Activated CD8-positive, alpha-beta T cell treated with anti-CD3 and anti-CD28 coated beads for 36 hours (primary cell): ENCODE measurements around the gene KCNQ5. TPM values are rescaled to one million over a fixed set of nuclear protein-coding genes. Genes with fewer than 3 reads are reported as not detected.
A peak's percentile ranks its signal among the peaks of the same experiment; 100 is the strongest.

Experiments used
- ATAC-seq: fragments of 200-7000 bp; cut with Tn5 transposase; one replicate; pipeline ENCODE4 v1.10.0; 2021; ENCODE audit warnings: mild to moderate bottlenecking, moderate library complexity
- CTCF ChIA-PET: fragments of 350-600 bp; sonication (Branson Sonifier 250); formaldehyde crosslinking; loops from one replicate; lab custom pipeline; 2021; ENCODE audit warnings: antibody characterized with exemption; lab: Charles Lee
- POLR2A ChIA-PET: fragments of 350-600 bp; sonication (Branson Sonifier 250); formaldehyde crosslinking; loops from one replicate; lab custom pipeline; 2021; ENCODE audit warnings: antibody characterized with exemption; lab: Charles Lee
- DNase-seq: peaks from one replicate; pipeline ENCODE4 v3.0.0-alpha.2; 2020
- H3K27ac Mint-ChIP-seq: one replicate; pipeline ENCODE4 v1.8.0; 2021; ENCODE audit warnings: mild to moderate bottlenecking, mixed read lengths
- H3K27me3 Mint-ChIP-seq: one replicate; pipeline ENCODE4 v1.8.0; 2021; ENCODE audit warnings: mixed read lengths
- H3K36me3 Mint-ChIP-seq: one replicate; pipeline ENCODE4 v1.8.0; 2021; ENCODE audit warnings: low read depth, mixed read lengths
- H3K4me1 Mint-ChIP-seq: one replicate; pipeline ENCODE4 v1.8.0; 2021; ENCODE audit warnings: low read depth, mixed read lengths
- H3K4me3 Mint-ChIP-seq: one replicate; pipeline ENCODE4 v1.8.0; 2021; ENCODE audit warnings: mild to moderate bottlenecking, moderate library complexity, mixed read lengths
- H3K9me3 Mint-ChIP-seq: one replicate; pipeline ENCODE4 v1.8.0; 2021; ENCODE audit warnings: mixed read lengths
- intact Hi-C: fragments of 100-400 bp; cut with micrococcal nuclease; formaldehyde crosslinking; loops from one replicate; pipeline ENCODE4 v1.10.0; 2022
- total RNA-seq, 2 experiments: library from RNA; stranded (reverse); gene quantifications; one replicate each; pipeline ENCODE4 v1.2.3, GENCODE V29; 2021
- TF ChIP-seq, protein P1 (sequence below): fragments of 200-600 bp; IDR thresholded peaks from one replicate; pipeline ENCODE4 v1.8.0; 2022; ENCODE audit warnings: antibody characterized with exemption, mild to moderate bottlenecking

The KCNQ5 gene
- total RNA-seq, 2 experiments from 2014 or later = 14.6 to 14.9 TPM

DNA sequence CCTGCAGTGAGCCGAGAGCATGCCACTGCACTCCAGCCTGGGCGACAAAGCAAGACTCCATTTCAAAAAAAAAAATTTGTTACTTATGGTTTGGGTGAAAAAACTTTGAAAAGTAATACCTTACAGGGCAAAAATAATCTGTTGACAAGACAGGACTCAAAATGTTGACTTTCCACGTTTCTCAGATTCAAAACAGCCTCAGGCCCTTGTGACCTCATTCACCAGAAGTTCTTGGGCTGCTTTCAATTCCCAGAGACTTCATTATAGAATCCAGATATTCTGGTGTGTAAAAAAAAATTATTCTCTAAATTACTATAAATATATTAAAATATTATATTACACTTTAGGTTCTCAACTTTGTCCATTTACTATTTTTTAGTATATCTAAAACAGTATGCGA lies 116.2 kb downstream of the KCNQ5 start:
- Mint-ChIP-seq H3K4me3 (no peak overlapping the region), H3K36me3 (peaks cover 16% of the 10 kb centered on the region), H3K27ac (no peak overlapping the region), H3K9me3 (no peaks in the 10 kb centered on the region), H3K27me3 (no peaks in the 10 kb centered on the region), H3K4me1 (peaks cover 38% of the 10 kb centered on the region)
- POLR2A ChIA-PET = no interaction called here
- ATAC-seq (no peak), DNase-seq (no peak)
- TF ChIP-seq, protein P1, sequence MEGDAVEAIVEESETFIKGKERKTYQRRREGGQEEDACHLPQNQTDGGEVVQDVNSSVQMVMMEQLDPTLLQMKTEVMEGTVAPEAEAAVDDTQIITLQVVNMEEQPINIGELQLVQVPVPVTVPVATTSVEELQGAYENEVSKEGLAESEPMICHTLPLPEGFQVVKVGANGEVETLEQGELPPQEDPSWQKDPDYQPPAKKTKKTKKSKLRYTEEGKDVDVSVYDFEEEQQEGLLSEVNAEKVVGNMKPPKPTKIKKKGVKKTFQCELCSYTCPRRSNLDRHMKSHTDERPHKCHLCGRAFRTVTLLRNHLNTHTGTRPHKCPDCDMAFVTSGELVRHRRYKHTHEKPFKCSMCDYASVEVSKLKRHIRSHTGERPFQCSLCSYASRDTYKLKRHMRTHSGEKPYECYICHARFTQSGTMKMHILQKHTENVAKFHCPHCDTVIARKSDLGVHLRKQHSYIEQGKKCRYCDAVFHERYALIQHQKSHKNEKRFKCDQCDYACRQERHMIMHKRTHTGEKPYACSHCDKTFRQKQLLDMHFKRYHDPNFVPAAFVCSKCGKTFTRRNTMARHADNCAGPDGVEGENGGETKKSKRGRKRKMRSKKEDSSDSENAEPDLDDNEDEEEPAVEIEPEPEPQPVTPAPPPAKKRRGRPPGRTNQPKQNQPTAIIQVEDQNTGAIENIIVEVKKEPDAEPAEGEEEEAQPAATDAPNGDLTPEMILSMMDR = no peak
- intact Hi-C loops = no loop called here
- CTCF ChIA-PET = no interaction called here

DNA sequence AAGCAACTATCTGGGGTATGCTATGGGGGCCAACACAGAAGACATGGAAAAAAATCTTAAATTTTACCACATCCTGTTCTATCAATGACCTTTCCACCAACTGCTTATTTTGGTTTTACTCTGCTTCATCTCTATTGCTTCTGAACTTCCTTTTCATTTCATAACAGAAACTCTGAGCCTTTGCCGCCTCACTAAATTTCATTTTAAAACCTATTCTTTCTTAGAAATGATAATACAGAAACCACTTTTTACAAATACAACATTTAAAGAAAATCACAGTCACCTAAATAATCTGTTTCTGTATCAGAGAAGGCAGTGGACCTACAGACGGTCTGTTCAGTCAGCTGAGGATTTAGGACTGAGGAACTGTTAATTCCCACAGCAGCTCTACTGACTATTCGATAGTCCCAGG lies 117.5 kb downstream of the KCNQ5 start:
- TF ChIP-seq, protein P1 = no peak
- no peak overlapping the region for H3K4me3 Mint-ChIP-seq
- ATAC-seq = peak; percentile 79
- intact Hi-C loops = no loop called here
- peaks cover 38% of the 10 kb centered on the region for H3K4me1 Mint-ChIP-seq
- DNase-seq = peak; percentile 10
- no peaks in the 10 kb centered on the region for H3K27me3 Mint-ChIP-seq
- ChIA-PET POLR2A (no interaction called here), CTCF (interaction anchor here (1.0 kb wide), 1 partner anchor 118 kb away, joined by 4 read pairs; no protein-coding TSS in a partner anchor)
- H3K9me3 Mint-ChIP-seq = no peaks in the 10 kb centered on the region
- H3K36me3 Mint-ChIP-seq = peaks cover 16% of the 10 kb centered on the region
- peak overlapping the region; percentile 59 for H3K27ac Mint-ChIP-seq

DNA sequence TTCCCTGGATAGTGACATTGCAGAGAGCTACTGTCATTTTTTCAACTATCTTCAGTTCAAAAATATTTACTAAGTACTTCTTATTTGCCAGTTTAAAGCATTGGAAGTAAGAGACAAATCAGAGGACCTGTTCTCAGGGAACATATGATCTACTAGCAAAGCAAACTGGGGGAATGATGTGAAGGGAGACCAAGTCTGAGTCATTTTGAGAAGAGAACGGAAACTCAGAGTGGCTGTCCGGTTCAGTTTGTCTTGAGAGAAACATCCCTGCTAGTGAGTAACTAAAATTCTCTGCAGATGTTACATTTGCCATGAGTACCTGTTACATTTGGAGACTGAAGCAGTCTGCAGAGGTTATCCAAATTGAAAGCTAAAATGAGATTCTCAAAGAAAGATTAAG lies 118.3 kb downstream of the KCNQ5 start:
- Mint-ChIP-seq H3K4me3 (no peak overlapping the region), H3K27me3 (no peaks in the 10 kb centered on the region), H3K9me3 (no peaks in the 10 kb centered on the region), H3K27ac (peak overlapping the region; percentile 58), H3K36me3 (peaks cover 17% of the 10 kb centered on the region), H3K4me1 (peaks cover 38% of the 10 kb centered on the region)
- ChIA-PET POLR2A (interaction anchor here (1.4 kb wide), 1 partner anchor 117 kb away, joined by 3 read pairs; no protein-coding TSS in a partner anchor), CTCF (interaction anchor here (1.0 to 1.1 kb wide), 2 partner anchors 46 to 119 kb away, joined by 3 to 4 read pairs; no protein-coding TSS in a partner anchor)
- DNase-seq (peak; percentile 33), ATAC-seq (peak; percentile 43)
- intact Hi-C loops = loop anchor here (5.0 kb wide), 1 partner anchor 118 kb away; the partner anchor contains the start of gene KCNQ5
- TF ChIP-seq, protein P1 = no peak

DNA sequence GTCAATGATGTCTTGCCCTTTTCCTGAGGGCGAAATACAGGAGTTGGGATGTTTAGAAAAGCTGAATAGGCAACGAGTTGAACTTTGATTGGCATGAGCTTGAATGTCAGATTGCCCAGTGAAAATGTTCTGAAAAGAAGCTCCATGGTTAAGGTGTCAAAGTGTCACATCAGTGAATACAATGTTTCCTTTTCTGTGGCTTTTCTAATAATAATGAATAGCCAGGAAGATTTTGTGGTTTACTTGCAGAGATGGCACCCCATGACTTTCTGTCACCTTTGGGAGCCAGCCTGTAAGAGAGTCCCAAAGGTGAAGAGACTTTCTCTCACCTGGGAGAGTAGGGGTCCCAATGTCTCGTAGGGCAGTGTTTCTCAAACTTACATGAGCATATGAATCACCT lies 119.2 kb downstream of the KCNQ5 start:
- peaks cover 38% of the 10 kb centered on the region for H3K4me1 Mint-ChIP-seq
- H3K4me3 Mint-ChIP-seq = no peak overlapping the region
- DNase-seq = peak; percentile 6
- peak overlapping the region; percentile 59 for H3K27ac Mint-ChIP-seq
- H3K9me3 Mint-ChIP-seq = no peaks in the 10 kb centered on the region
- ChIA-PET CTCF (interaction anchor here (1.1 kb wide), 1 partner anchor 47 kb away, joined by 3 read pairs; no protein-coding TSS in a partner anchor), POLR2A (interaction anchor here (1.1 to 1.4 kb wide), 2 partner anchors 93 to 118 kb away, joined by 3 read pairs; no protein-coding TSS in a partner anchor)
- intact Hi-C loops = loop anchor here (5.0 kb wide), 1 partner anchor 119 kb away; the partner anchor contains the start of gene KCNQ5
- TF ChIP-seq, protein P1 = no peak
- peaks cover 15% of the 10 kb centered on the region for H3K36me3 Mint-ChIP-seq
- H3K27me3 Mint-ChIP-seq = no peaks in the 10 kb centered on the region
- ATAC-seq = peak; percentile 38

DNA sequence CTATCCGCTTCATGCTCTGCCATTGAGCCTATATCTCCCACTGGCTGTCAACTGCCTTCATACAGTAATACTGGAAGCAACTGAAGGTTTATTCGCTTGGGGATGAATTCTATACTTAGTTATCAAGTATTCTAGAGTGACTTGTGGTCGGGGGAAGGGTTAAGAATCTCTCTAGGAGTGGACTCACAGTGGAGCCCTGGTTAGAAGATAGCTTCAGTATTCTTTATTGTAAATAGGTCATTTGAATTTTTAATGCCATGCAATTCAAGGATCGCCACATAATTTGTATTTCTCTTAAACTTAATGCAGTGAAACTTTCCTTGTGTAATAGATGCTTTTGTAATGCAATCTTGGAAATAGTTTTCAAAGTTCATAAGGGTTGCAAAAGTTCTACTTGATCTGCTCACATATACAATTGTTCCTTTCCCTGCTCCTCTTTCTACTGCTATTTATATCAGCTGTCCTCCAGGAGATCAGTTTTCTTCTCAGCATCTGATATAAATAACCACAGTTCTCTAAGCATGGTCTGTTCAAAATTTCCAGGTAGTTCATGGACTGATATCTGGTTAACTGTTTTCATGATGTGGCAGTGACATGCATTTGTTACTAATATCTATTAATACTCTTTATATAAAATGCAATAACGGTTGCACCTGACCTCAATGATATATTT lies 120.3 kb downstream of the KCNQ5 start:
- intact Hi-C loops = loop anchor here (5.0 kb wide), 1 partner anchor 120 kb away; the partner anchor contains the start of gene KCNQ5
- TF ChIP-seq, protein P1 = no peak
- peaks cover 40% of the 10 kb centered on the region for H3K4me1 Mint-ChIP-seq
- POLR2A ChIA-PET = no interaction called here
- no peaks in the 10 kb centered on the region for H3K27me3 Mint-ChIP-seq
- CTCF ChIA-PET = no interaction called here
- no peaks in the 10 kb centered on the region for H3K9me3 Mint-ChIP-seq
- peaks cover 14% of the 10 kb centered on the region for H3K36me3 Mint-ChIP-seq
- DNase-seq = no peak
- no peak overlapping the region for H3K4me3 Mint-ChIP-seq
- no peak for ATAC-seq
- H3K27ac Mint-ChIP-seq = no peak overlapping the region
